Activated effector memory CD4-positive, alpha-beta T cell treated with Interleukin-2 at 50 U/mL for 16 hours (primary cell): ENCODE results near the gene LRP8.

Experiments used
- DNase-seq: peaks from one replicate; pipeline ENCODE4 v3.0.0-alpha.2; 2020

The LRP8 gene

DNA sequence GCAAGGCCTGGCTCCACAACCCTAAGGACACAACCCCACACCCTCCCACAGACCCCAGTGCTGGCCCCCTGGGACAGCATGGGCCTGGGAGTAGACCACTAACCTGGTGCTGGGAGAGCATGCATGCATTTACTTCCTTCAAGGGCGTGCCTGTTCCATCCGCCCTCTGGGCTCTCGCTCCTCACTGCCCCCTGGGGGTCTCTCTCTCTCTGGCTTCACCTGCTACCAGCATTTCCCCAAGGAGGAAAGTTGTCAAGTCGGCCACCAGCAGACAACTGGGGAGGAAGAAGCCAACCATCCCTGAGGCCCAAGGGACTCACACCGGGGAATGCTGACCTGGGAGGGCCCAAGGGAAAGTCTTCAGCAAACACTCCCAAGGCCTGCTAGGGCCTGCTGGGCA lies 6.5 kb downstream of the LRP8 start:
- DNase-seq: no peak

DNA sequence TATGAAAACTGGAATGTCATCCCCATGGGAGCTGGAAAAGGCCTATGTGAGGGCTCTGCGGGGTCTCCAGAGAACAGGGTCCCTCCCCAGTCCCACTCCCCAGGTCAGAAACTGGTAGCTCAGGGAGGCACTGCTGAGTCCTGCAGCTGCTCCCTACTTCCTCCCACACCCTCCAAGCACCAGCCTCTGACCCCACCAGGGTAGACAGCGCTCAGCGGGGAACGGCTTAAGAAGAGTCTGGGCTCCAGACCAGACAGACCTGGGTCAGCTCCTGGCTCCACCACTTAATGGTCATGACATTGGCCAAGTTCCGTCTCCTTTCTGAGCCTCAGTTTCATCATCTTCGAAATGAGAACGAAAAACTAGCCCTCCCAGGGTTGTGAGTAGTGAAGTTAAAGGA lies 7.2 kb downstream of the LRP8 start:
- DNase-seq: no peak

DNA sequence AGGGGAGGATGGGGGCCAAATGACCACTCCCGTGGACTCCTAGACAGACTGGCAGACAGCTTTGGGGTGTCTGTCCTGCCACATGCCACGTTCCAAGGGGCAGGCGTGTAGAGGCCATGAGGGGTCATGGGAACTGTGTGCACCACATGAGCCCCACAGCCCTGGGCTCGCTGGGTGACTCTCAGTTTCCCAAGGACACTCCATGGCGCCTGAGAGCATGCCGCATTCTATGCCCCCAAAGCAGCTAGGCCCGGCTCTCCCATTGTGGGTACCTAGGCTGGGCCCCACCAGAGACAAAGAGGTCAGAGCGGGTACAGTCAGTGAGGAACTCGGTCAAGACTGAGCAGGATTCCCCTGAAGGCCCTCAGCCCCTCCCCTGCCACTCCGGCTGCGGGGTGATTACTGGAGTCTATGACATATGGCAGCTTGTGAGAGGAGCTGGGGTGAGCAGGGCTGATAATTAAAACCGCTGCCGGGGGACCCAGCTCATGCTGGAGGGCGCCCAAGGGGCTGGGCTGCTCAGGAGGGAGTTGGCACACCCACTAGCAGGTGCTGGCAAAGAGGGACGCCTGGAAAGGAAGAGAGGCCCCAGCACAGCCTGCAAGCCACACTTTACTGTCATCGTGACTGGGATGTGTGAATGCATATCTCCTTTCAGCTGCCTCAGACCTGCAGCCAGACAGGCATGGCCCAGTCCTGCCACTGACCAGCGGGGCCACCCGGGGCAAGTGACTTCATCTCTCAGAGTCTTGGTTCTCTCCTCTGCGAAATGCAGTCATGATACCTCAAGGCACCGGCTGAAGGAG lies 8.4 kb downstream of the LRP8 start:
- no peak for DNase-seq

DNA sequence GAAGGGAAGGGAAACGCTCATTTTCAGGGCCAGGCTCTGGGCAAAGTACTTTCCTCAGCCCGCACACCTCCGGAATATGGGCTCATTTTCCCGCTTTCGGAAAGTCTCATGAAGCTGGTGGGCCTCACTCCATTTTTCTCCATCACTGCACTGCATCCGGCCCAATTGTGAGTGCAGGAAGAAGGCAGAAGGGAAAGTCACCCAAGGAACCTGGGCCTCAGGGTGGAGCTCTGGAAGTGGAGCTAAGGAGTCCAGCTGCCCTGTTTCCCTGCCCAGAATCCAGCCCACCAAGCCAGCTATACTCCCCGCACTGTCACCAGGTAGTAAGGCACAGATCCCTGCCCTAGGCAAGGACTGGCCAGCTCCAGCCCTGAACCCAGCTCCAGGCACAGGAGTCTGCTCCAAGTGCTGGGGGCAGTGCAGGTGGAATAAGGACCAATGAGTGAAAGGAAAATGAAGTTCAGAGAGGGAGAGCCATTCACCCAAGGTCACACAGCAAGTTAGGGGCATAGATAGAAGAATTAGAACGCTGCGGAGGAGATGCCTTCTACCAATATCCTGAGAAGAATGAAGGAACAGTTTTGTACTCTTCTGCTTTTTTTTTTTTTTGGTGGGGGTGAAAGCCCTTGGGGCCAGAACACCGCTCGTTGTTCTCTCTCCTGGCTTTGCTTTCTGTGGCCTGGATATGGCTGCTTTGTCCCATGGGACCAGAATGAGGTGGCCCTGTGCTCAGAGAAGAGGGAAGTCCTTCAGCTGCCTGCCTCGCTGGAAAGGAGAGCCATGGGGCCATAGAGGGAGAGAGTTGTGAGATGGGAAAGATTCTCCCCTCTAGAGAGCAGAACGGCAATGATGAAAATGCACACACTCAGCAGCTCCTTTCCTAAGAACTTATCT lies 10.0 kb downstream of the LRP8 start:
- DNase-seq: no peak

DNA sequence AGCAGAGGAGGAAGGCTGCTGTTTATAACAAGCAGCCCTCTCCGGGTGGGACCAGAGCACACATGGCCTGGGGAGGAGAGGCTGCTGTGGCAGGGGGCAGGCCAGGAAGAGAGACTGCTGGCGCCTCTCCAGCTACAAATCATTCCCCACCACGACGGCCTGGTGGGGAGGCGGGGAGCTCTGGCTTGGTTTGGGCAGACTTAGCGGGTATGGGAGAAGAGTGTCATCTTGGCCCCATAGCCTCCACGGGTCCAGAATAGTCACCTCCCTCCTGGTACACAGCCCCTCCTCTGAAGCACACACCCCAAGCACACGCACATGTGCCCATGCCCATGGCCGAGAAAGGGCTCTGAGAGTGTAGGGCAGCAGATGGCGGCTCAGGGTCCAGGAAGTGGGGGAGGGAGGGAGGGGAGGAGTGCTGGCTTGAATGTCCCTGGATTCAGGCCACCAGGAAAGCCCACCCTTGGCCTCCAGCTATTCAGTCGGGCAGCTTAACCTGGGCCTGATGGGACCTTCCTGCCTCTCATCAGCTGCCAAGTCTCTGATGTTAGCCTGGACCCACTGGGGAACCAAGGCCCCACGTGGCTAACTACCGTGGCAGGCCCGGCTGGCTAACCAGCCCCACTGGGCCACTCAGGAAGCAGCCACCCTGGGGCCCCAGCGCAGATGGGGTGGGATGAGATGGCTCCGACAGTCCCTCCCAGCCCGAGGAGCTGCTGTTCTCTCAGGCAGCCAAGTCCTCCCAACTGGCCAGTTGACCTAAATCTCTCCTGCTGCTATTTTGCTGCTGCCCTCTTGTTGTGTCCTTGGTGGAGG lies 10.9 kb downstream of the LRP8 start:
- no peak for DNase-seq

DNA sequence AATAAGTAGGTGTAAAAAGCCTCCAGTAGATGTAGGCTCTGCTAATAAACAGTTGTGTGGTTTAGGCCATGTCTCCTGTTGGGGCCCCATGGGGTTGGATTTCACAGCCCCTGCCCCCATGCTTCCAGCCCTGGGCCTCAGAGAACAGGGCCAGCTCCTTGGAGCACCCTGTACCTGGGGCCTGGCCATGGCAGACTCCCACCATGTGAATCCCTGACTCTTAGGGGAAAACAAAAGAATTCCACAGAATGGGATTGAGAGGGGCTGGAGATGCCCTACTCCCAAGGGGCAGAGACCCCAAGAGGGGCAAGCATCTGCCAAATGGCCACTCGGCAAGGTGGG lies 11.5 kb downstream of the LRP8 start:
- no peak for DNase-seq

DNA sequence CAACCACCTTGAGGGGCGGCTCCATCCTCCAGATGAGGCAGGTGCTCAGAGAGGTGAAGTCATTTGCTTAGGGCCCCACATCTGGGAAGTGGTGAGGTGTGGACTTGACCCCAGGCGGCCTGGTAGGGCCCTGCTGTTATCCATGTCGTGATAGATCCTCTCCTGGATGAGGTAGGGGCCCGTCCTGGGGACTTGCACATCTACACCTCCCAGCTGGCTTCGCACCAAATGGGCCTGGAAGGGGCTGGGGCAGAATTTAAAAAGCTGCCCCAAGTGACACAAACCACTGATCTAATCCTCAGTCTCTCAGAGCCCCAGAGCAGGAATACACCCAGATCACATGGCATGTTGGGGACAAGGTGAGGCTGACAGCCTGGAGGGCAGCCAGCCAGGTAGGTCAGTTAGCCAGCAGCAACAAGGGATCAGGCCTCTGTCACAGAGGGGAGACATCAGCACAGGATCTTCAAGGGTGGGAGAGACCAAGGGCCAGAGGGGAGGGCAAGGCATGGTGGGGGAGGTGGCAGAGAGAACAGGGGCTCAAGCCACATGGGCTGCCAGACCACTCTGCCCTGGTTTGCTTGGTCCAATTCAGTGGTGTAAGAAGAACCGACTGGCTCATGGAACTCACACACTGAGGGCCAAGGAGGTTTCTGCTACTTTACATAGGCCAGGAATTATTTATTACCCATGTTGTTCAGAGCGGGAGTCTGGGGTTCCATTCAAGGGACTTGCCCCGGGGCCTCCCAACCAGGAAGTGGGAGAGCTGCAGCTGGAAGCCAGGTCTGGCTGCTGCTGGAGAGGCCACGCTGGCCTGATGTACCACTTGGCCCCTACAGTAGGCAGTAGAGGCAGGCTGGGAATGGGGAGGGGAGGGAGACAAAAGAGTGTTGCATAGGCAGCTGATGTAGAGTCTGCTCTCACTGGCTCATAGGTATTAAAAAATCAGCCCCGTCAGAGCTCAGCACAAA lies 12.1 kb downstream of the LRP8 start:
- DNase-seq: no peak

DNA sequence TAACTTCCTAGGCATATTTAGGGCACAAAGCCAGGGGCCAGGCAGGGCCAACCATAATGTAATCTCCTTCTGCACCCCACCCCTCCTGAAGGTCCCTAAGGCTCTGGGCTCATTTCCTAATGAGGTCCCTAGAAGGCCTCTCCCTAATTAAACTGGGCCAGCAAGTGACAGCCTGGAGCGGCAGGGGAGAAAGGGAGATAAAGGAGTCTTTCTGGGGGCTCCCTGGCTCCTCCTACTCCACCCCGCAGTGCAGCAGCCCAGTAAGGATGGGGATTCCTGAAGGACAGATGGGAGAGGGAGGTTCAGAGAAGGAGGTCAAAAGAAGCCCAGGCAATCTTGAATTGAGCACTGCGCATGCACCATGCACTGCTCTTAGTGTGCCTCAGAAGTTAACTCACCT lies 12.8 kb downstream of the LRP8 start:
- DNase-seq: no peak

DNA sequence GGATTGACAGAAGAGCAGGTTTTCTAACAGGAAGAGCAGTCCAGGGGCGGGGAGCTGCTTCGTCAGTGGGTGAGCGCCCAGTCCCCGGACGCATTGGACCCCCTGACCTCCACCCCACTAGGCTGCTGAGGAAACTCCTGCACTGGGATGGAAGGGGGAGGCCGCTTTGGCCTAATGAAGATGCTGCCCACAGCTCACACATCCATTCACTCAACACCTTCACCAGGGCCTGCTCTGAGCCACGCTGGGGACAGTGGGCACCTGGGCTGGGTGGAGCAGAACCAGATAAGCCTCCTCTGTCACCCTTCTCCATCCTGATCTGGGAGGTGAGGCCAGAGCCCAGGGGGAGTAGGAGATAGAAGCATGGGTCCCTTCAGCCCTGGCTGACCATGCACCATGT lies 13.3 kb downstream of the LRP8 start:
- no peak for DNase-seq

DNA sequence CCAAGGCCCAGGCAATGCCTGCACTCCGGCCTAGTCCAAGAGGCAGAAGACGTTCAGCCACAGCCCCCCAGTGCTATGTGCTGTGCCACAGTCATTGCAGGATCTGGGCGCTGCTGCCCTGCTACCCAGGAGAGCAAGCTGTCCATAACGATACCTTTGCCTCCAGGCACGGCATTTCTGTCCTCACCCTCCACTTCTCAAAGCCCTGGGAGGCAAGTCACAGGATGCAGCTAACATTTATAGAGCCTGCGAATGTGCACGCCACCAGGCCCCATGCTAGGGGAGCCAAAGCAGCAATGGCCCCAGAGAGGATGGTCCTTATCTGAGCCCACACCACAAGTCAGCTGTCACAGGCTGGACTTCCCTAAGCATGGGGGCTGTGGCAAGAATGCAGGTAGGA lies 13.8 kb downstream of the LRP8 start:
- DNase-seq: no peak

DNA sequence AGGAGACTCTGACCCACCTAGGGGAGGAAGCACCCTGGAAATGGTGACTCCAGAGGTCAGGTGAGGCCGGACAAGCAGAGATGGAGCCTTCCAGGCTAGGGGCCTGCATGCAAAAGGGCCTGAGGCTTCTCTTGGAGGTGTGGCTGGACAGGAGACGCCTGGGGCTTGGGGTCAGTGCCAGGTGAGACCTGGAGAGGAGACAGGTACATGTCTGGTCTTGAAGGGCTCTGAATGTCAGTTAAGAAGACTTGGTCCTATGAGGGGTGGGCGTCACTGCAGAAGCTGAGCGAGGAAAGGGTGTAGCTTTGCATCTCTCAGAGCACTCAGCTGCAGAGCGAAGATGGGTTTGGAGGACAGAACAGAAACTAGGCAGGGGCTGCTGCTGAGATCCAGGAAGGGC lies 14.3 kb downstream of the LRP8 start:
- DNase-seq: no peak

DNA sequence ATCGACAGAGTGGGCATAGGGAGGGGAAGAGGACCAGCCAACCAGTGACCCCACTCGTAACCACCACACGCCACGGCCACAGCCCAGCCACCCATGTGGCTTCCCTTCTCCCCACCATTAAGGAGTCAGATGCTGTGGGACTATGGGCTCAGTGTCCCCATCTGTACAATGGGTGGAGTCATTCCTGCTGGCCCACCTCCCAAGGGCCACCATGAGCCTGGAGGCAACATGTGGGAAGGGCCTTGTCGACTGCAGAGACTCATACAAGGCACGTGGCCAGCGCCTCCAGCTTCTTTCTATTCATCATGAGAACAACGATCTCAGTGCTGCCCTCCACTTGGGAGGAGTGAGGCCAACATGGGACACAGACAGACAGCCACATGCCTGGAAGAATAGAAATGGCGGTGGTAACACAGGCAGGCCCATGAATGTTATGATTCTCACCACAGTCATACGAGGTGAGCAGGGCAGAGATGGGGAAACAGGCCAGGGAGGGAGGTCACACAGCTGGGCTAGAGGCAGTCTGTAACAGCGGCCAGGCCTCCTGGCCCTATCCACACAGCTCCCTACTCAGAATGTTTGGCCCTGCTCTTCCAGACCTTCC lies 16.1 kb downstream of the LRP8 start:
- no peak for DNase-seq

DNA sequence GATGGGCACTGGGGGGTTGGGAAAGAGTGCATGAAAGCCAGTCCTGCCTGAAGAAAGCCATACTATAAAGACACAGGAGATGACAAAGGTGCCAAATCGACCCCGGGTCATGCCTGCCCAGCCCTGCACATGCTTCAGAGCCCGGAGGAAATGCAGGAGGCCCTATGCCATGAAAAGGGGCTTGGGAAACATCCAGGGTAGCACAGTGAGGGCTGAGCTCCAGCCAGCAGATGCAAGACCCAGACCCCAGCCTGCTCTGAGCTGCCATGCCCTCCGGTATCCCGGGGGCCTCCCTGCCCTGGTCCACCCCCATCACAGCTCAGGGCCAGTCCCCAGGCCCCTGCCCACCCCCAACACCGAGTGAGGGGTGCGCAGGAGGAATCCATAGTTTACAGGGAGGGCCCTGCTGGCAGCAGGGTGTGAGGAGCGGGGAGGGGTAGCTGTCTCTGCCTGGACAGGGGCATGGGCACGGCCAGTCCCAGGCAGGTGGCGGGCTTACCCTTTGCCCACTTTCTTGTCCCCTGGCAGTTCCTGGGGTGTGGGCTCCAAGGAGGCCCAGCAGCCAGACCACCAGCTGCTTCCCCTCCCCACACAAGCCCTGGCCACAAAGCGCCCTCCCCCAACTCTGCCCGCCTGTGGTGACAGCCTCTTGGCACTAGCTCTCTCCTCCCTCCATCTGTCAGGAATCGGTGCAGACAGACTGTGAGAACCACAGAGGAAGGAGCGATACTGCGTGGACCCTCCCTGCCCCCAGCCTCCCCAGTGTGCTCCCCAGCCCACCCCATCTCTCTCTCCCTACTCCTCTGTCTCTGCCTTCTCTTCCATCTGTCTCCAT lies 16.8 kb downstream of the LRP8 start:
- no peak for DNase-seq

DNA sequence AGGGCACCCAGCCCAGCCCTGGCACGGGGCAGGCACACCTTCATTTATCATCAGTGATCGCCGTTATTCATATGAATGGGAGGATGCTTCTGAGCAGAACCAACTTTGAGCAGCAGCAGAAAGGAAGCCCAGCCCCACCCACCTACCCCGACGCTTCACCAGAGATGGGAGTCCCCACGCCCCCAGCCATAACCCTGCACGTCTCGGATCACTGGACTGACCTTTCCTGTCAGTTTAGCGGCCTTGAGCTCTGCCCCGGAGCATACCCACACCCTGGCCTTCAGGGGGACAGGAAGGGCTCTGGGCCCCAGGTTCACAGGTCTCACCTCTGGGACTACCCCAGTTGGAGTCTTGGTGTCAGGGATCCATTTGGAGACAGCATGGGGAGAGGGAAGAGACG lies 18.1 kb downstream of the LRP8 start:
- DNase-seq: no peak

DNA sequence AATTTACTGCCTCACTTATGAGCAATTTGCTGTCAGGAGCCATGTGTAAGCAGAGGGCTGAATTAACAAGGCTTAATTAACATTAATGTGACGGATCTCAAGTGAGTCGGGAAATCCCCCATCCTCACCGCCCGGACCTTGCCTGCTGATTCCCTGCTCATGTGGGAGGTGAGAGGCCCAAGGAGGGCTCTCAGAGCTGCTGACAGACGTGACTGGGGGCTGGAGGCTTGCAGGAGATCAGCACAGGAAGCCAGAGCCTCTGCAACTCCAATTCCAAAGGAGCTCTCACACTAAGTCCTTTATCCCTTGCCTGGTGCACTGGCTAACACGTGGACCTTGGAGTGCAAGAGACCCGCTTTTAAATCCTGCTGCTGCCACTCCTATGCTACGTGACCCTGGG lies 19.4 kb downstream of the LRP8 start:
- DNase-seq: no peak

DNA sequence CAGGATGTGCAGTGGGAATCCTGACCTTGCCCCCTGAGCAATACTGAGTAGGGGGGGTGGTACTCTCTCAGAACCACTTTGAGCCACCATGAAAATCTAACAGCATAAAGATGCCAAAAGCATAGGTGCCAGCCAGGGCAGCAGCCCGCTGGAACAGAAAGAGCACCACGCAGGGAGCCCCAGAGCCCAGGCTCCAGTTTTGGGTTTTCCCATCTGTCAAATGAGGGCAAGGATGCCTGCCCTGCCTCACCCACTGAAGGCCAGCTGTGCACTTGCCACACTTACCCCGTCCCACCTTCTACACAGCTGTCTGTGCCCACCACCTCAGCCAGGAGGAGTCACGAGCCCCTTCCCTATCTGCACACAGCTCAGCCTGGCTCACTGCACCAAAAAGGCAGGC lies 20.8 kb downstream of the LRP8 start:
- no peak for DNase-seq

DNA sequence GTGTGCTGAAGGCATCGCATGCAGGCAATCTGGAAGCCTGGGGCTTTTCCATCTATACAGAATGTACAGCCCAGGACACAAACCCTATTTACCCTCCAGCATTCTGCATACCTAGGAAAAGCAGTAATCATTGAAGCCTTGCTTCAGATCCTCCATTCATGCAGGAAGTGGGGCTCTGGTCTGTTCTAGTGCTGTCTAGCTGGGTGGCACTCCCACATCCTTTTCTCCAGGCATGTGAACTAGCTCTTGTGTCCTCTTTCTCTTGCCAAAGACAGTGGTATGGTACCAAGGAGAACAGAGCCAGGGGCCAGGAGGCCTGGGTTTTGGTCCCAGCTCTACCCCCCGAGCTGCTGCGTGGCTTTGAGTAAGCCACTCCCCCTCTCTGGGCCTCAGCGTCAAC lies 21.7 kb downstream of the LRP8 start:
- DNase-seq: no peak

DNA sequence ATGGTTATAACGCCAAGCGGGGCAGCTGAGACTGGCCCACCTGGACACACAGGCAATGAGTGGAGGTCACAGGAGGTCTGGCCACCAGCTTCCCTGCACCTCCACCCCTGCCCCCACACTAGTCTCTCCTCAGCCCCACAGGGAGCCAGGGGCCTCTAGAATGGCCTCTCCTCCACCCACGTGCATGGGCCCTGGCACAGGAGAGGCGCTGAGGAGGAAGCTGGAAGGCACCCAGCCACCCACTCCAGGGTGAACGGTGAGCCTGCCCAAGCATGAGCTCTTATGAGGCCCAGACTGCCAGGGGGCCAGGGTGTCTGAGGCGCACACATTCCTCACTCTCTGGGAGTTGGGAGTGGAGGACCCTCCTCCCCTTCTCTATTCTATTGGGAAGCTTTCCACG lies 22.2 kb downstream of the LRP8 start:
- DNase-seq: no peak

DNA sequence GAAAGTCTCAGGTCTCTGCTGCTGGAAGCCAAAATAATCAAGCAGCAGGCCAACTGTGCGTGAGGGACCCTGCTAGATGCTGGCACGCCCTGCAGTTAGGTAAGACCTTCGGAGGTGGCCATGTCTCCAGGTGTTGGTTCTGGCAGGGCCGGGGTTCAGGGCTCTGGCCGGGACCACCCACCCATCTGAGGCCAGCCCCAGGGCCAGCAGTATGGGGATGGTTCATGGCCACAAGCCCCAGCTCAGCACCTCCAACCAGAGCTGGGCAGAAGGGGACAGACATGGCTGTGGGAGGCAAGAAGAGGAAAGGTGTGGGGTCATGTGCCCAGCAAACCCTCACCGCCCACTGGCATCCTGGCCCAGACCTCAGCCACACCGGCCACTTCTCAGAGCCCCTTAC lies 23.3 kb downstream of the LRP8 start:
- DNase-seq: no peak

DNA sequence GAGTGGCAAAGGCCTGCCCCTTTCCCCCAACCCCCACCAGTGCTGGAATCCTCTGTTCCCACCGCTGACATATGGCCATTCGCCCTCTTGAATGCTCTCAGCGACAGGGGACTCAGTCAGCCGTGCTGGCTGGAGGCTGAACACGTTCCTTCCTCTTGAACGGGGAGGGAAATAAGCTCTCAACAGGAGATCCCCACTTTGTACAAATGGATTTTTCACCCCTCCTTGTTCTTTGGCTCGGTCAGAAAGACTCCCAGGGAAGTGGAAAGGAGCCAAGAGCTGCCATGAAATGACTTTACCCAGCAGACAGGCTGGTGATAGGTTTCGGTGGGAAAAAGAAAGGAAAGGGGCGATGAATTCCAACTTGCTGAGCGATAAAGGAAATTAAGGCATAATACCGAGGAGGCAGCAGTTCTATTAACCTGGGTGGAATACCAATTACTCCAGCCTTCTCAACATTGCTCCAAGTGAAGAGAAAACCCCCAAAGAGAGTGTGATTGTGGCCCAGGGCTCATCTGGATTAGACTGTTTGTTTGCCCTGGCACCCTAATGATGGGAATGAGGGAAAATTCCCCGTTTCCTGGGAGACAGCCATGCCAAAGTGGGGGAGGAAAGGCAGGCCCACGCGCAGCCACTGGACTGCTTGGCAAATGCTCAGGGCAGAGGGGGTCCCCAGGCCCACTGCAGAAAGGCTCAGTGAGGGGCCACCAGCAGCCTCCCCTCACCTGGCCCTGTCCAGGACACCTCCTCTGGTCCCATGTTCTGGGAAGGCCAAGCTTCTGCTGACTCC lies 23.9 kb downstream of the LRP8 start:
- no peak for DNase-seq
